BJ (cell line): ENCODE measurements around the gene TXNRD2. TPM values are rescaled to one million over a fixed set of nuclear protein-coding genes. Genes with fewer than 3 reads are reported as not detected.
"Not testable (repeated sequence)": the region's sequence is repeated elsewhere in the genome, so short reads cannot be mapped to it uniquely, and the experiment has no call there.

Experiments
- CTCF ChIA-PET: fragments of 350-600 bp; formaldehyde crosslinking; extraction: SDS; loops from one replicate; lab custom pipeline; 2021; ENCODE audit warnings: antibody characterized with exemption, inconsistent platforms; lab: Yijun Ruan, JAX
- POLR2A ChIA-PET: fragments of 300-600 bp; sonication (Branson Sonifier 250); formaldehyde crosslinking; extraction: SDS; loops from one replicate; lab custom pipeline; 2021; ENCODE audit warnings: antibody characterized with exemption; lab: Charles Lee
- DNase-seq: peaks from one replicate; pipeline ENCODE4 v3.0.0-alpha.2; 2011; ENCODE audit warnings: low read depth
- H3K27me3 ChIP-seq: 2 replicates; pipeline ENCODE4 v1.6.0; 2011; ENCODE audit warnings: low read length; ENCODE audit not compliant: control insufficient read depth, insufficient read depth
- H3K36me3 ChIP-seq: 2 replicates; pipeline ENCODE4 v1.5.1; 2011; ENCODE audit warnings: low read length; ENCODE audit not compliant: control insufficient read depth, insufficient read depth
- H3K4me3 ChIP-seq: 2 replicates; pipeline ENCODE4 v1.5.1; 2011; ENCODE audit warnings: low read depth, mild to moderate bottlenecking, control low read depth, low read length
- CTCF ChIP-seq: IDR thresholded peaks from 2 replicates; pipeline ENCODE4 v1.5.1; 2011; ENCODE audit warnings: low read depth, mild to moderate bottlenecking, control low read depth, inconsistent platforms, low read length, moderate library complexity; ENCODE audit not compliant: insufficient read depth
- polyA plus RNA-seq: library from polyadenylated mRNA; depleted of rRNA; stranded (reverse); fragments of >200 nt; gene quantifications from 2 replicates; pipeline ENCODE4 v1.2.3, GENCODE V29; 2011

TXNRD2 gene
- polyA plus RNA-seq, 1 experiment, result 28.5 TPM

- Histone ChIP-seq H3K36me3 (peaks cover 28% of the 10 kb centered on the region), H3K27me3 (no peaks in the 10 kb centered on the region), H3K4me3 (no peak overlapping the region)
- ChIA-PET CTCF (interaction anchor here (0.8 to 11.1 kb wide), 11 partner anchors 10 to 181 kb away, joined by 3 to 277 read pairs (median 5); no protein-coding TSS in a partner anchor), POLR2A (no interaction called here)
- TF ChIP-seq CTCF, result no peak
- DNase-seq, result no peak
These were observed 29.9 kb downstream of the TXNRD2 start for GRCh38 chr22:19911540-19912270.

- DNase-seq, result no peak
- CTCF ChIA-PET, result interaction anchor here (0.6 to 11.1 kb wide), 32 partner anchors 9 to 230 kb away, joined by 3 to 277 read pairs (median 4); partner anchors contain the start of gene GP1BB
- POLR2A ChIA-PET, result no interaction called here
- Histone ChIP-seq H3K4me3 (no peak overlapping the region), H3K27me3 (no peaks in the 10 kb centered on the region), H3K36me3 (peaks cover 25% of the 10 kb centered on the region)
- no peak for TF ChIP-seq CTCF
These were observed 31.4 kb downstream of the TXNRD2 start for GRCh38 chr22:19910180-19910744.

GRCh38 chr22:19909350-19910179, 32.1 kb downstream of the TXNRD2 start:
- POLR2A ChIA-PET, result no interaction called here
- peak; percentile 90 for TF ChIP-seq CTCF
- no peak for DNase-seq
- H3K27me3 ChIP-seq, result no peaks in the 10 kb centered on the region
- CTCF ChIA-PET, result interaction anchor here (0.6 to 11.1 kb wide), 32 partner anchors 8 to 230 kb away, joined by 3 to 277 read pairs (median 4); partner anchors contain the start of gene GP1BB
- H3K4me3 ChIP-seq, result no peak overlapping the region
- peaks cover 19% of the 10 kb centered on the region for H3K36me3 ChIP-seq

GRCh38 chr22:19907902-19908301, 33.7 kb downstream of the TXNRD2 start:
- CTCF ChIA-PET, result interaction anchor here (0.9 to 1.0 kb wide), 2 partner anchors 176 to 177 kb away, joined by 4 to 5 read pairs; no protein-coding TSS in a partner anchor
- POLR2A ChIA-PET, DNase-seq, H3K27me3 ChIP-seq, H3K4me3 ChIP-seq: not testable (repeated sequence)
- peaks cover 11% of the 10 kb centered on the region for H3K36me3 ChIP-seq

GRCh38 chr22:19906864-19907263, 34.8 kb downstream of the TXNRD2 start:
- peaks cover 10% of the 10 kb centered on the region for H3K36me3 ChIP-seq

More at GRCh38 chr22:19906864-19907263, 34.8 kb downstream of the TXNRD2 start:
- CTCF ChIA-PET, result interaction anchor here (1.1 to 7.3 kb wide), 3 partner anchors 163 to 227 kb away, joined by 3 to 76 read pairs (median 3); no protein-coding TSS in a partner anchor
- H3K27me3 ChIP-seq, H3K4me3 ChIP-seq, DNase-seq, POLR2A ChIA-PET: not testable (repeated sequence)
